KOPT-K1 (cell line): ENCODE measurements around the gene ATAD3B.

Experiments
- H3K27ac ChIP-seq: fragments of 200-600 bp; sonication (generic); 2 replicates; pipeline ENCODE4 v1.5.1; 2016; ENCODE audit warnings: antibody characterized with exemption, mild to moderate bottlenecking, low read depth, low read length; ENCODE audit not compliant: poor library complexity, severe bottlenecking
- H3K36me3 ChIP-seq: fragments of 200-600 bp; sonication (generic); 2 replicates; pipeline ENCODE4 v1.5.1; 2017; ENCODE audit warnings: antibody characterized with exemption, mild to moderate bottlenecking, low read length, moderate library complexity; ENCODE audit not compliant: insufficient read depth
- H3K9me3 ChIP-seq: fragments of 200-600 bp; sonication (generic); 2 replicates; pipeline ENCODE4 v1.5.1; 2017; ENCODE audit warnings: antibody characterized with exemption, low read length, mild to moderate bottlenecking; ENCODE audit not compliant: insufficient read depth, poor library complexity, severe bottlenecking

ATAD3B gene

GRCh38 chr1:1430992-1431844 is 40.3 kb upstream of the ATAD3B start:
- no peaks in the 10 kb centered on the region for H3K36me3 ChIP-seq
- H3K9me3 ChIP-seq, result no peaks in the 10 kb centered on the region
- no peak overlapping the region for H3K27ac ChIP-seq

- Histone ChIP-seq H3K9me3 (no peaks in the 10 kb centered on the region), H3K27ac (no peak overlapping the region), H3K36me3 (no peaks in the 10 kb centered on the region)
These were observed 39.7 kb upstream of the ATAD3B start for GRCh38 chr1:1431845-1432273.

GRCh38 chr1:1432274-1432950 is 39.2 kb upstream of the ATAD3B start:
- Histone ChIP-seq H3K27ac (no peak overlapping the region), H3K9me3 (no peaks in the 10 kb centered on the region), H3K36me3 (no peaks in the 10 kb centered on the region)

- Histone ChIP-seq H3K27ac (no peak overlapping the region), H3K9me3 (no peaks in the 10 kb centered on the region)
These were observed 38.4 kb upstream of the ATAD3B start for GRCh38 chr1:1432951-1433803.

GRCh38 chr1:1433804-1434130 is 37.8 kb upstream of the ATAD3B start:
- Histone ChIP-seq H3K27ac (no peak overlapping the region), H3K36me3 (no peaks in the 10 kb centered on the region)

More at GRCh38 chr1:1432951-1433803, 38.4 kb upstream of the ATAD3B start:
- no peaks in the 10 kb centered on the region for H3K36me3 ChIP-seq

GRCh38 chr1:1434131-1434823 is 37.3 kb upstream of the ATAD3B start:
- Histone ChIP-seq H3K36me3 (no peaks in the 10 kb centered on the region), H3K9me3 (no peaks in the 10 kb centered on the region), H3K27ac (no peak overlapping the region)

More at GRCh38 chr1:1433804-1434130, 37.8 kb upstream of the ATAD3B start:
- H3K9me3 ChIP-seq, result no peaks in the 10 kb centered on the region

- Histone ChIP-seq H3K9me3 (no peaks in the 10 kb centered on the region), H3K36me3 (no peaks in the 10 kb centered on the region), H3K27ac (no peak overlapping the region)
These were observed 36.8 kb upstream of the ATAD3B start for GRCh38 chr1:1434824-1435105.

GRCh38 chr1:1435106-1435903 is 36.3 kb upstream of the ATAD3B start, which contains the start of gene VWA1:
Gene VWA1 (plus strand): TSS chr1:1435690. CDS start chr1:1435749, 59 bp downstream.
- H3K9me3 ChIP-seq, result no peaks in the 10 kb centered on the region
- H3K36me3 ChIP-seq, result no peaks in the 10 kb centered on the region
- H3K27ac ChIP-seq, result no peak within 1 kb of the TSS

GRCh38 chr1:1435911-1436629 is 35.5 kb upstream of the ATAD3B start:
- Histone ChIP-seq H3K9me3 (no peaks in the 10 kb centered on the region), H3K27ac (no peak overlapping the region), H3K36me3 (no peaks in the 10 kb centered on the region)

- Histone ChIP-seq H3K9me3 (no peaks in the 10 kb centered on the region), H3K36me3 (no peaks in the 10 kb centered on the region), H3K27ac (no peak overlapping the region)
These were observed 34.9 kb upstream of the ATAD3B start for GRCh38 chr1:1436630-1437032.

- no peaks in the 10 kb centered on the region for H3K9me3 ChIP-seq
- H3K27ac ChIP-seq, result no peak overlapping the region
- H3K36me3 ChIP-seq, result no peaks in the 10 kb centered on the region
These were observed 34.3 kb upstream of the ATAD3B start for GRCh38 chr1:1437033-1437903.

GRCh38 chr1:1437904-1438376 is 33.6 kb upstream of the ATAD3B start:
- no peaks in the 10 kb centered on the region for H3K9me3 ChIP-seq
- H3K27ac ChIP-seq, result no peak overlapping the region
- no peaks in the 10 kb centered on the region for H3K36me3 ChIP-seq
